Neural progenitor cell (in vitro differentiated cells): Measurements from ENCODE around the gene RNF225. TPM values are rescaled to one million over a fixed set of nuclear protein-coding genes. Genes with fewer than 3 reads are reported as not detected.

Experiments
- DNase-seq: peaks from one replicate; pipeline ENCODE4 v3.0.0-alpha.2; 2016; ENCODE audit warnings: low spot score
- H2AFZ ChIP-seq: fragments of 200-600 bp; sonication (generic); replicated peaks from 2 replicates; pipeline ENCODE4 v1.6.1; 2016; ENCODE audit warnings: antibody characterized with exemption
- H3F3A ChIP-seq: fragments of 200-600 bp; sonication (generic); 2 replicates; pipeline ENCODE4 v1.6.1; 2016; ENCODE audit warnings: antibody characterized with exemption, low read depth
- H3K27ac ChIP-seq: fragments of 200-600 bp; sonication (generic); 2 replicates; pipeline ENCODE4 v1.5.1; 2016; ENCODE audit warnings: mild to moderate bottlenecking
- H3K27me3 ChIP-seq: fragments of 200-600 bp; sonication (generic); 2 replicates; pipeline ENCODE4 v1.6.1; 2016; ENCODE audit warnings: mild to moderate bottlenecking, moderate library complexity
- H3K36me3 ChIP-seq: fragments of 200-600 bp; sonication (generic); 2 replicates; pipeline ENCODE4 v1.5.1; 2016
- H3K4me1 ChIP-seq: fragments of 200-600 bp; sonication (generic); 2 replicates; pipeline ENCODE4 v1.6.1; 2016; ENCODE audit warnings: mixed run types
- H3K4me2 ChIP-seq: fragments of 200-600 bp; sonication (generic); 2 replicates; pipeline ENCODE4 v1.6.1; 2016
- H3K4me3 ChIP-seq: fragments of 200-600 bp; sonication (generic); 2 replicates; pipeline ENCODE4 v1.5.1; 2016
- H3K79me2 ChIP-seq: fragments of 200-600 bp; sonication (generic); 2 replicates; pipeline ENCODE4 v1.6.1; 2016; ENCODE audit warnings: low read depth
- H3K9ac ChIP-seq: fragments of 200-600 bp; sonication (generic); 2 replicates; pipeline ENCODE4 v1.6.1; 2016
- H3K9me3 ChIP-seq: fragments of 200-600 bp; sonication (generic); 2 replicates; pipeline ENCODE4 v1.5.1; 2016; ENCODE audit warnings: low read depth
- H4K20me1 ChIP-seq: fragments of 200-600 bp; sonication (generic); 2 replicates; pipeline ENCODE4 v1.6.1; 2016; ENCODE audit warnings: low read depth
- H3K27ac Mint-ChIP-seq: 3 replicates; pipeline ENCODE4 v1.8.0; 2021; ENCODE audit warnings: mixed read lengths
- H3K27me3 Mint-ChIP-seq: 2 replicates; pipeline ENCODE4 v1.8.0; 2022; ENCODE audit warnings: low read depth, mild to moderate bottlenecking, inconsistent platforms, moderate library complexity, mixed read lengths; ENCODE audit not compliant: insufficient read depth
- H3K36me3 Mint-ChIP-seq: 3 replicates; pipeline ENCODE4 v1.8.0; 2021; ENCODE audit warnings: mixed read lengths
- H3K4me1 Mint-ChIP-seq: 3 replicates; pipeline ENCODE4 v1.8.0; 2021; ENCODE audit warnings: mixed read lengths
- H3K4me3 Mint-ChIP-seq: 3 replicates; pipeline ENCODE4 v1.8.0; 2021; ENCODE audit warnings: mild to moderate bottlenecking, moderate library complexity, mixed read lengths
- H3K9me3 Mint-ChIP-seq: 3 replicates; pipeline ENCODE4 v1.8.0; 2020; ENCODE audit warnings: mixed read lengths
- EZH2 ChIP-seq: fragments of 200-600 bp; sonication (generic); IDR thresholded peaks from 2 replicates; pipeline ENCODE4 v1.6.1; 2017; ENCODE audit warnings: antibody characterized with exemption, mild to moderate bottlenecking, moderate library complexity
- EZH2phosphoT487 ChIP-seq: fragments of 200-600 bp; sonication (generic); IDR thresholded peaks from 2 replicates; pipeline ENCODE4 v1.6.1; 2017; ENCODE audit warnings: antibody characterized with exemption
- total RNA-seq: library from RNA; depleted of rRNA; stranded (reverse); fragments of >200 nt; gene quantifications from 2 replicates; pipeline ENCODE4 v1.2.3, GENCODE V29; 2015; ENCODE audit warnings: low replicate concordance
- TF ChIP-seq, protein P1 (sequence below): fragments of 200-600 bp; sonication (generic); IDR thresholded peaks from 2 replicates; pipeline ENCODE4 v1.5.1; 2017; ENCODE audit warnings: antibody characterized with exemption, mild to moderate bottlenecking

The RNF225 gene
- total RNA-seq, 1 donor from 2014 or later: not detected

DNA sequence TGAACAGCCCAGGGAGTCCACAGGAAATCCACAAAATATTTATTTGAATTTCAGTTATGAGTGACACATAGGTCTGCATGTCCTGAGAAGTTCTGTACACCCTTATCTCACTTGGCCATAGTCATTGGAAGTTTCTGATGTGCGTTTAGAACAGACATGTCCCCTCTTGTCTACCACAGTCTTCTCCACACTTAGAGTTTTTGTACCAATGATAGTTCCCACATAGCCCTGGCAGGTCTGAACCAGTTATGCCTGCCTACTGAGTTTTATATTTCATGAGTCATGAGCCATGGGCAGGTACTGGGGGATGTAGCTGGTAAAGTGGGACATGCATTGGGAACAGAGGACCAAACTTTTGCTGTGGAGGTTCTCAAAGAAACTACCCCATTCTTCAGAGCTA lies 33.2 kb downstream of the RNF225 start:
- Histone ChIP-seq H3K4me2 (no peak overlapping the region), H3K27ac (no peak overlapping the region), H4K20me1 (no peaks in the 10 kb centered on the region), H3K79me2 (no peaks in the 10 kb centered on the region), H2AFZ (no peak overlapping the region), H3K36me3 (no peaks in the 10 kb centered on the region), H3K9ac (no peak overlapping the region), H3F3A (no peaks in the 10 kb centered on the region), H3K27me3 (no peaks in the 10 kb centered on the region), H3K4me1 (no peaks in the 10 kb centered on the region), H3K4me3 (no peak overlapping the region), H3K9me3 (no peaks in the 10 kb centered on the region)
- Mint-ChIP-seq H3K36me3 (peaks cover 61% of the 10 kb centered on the region), H3K9me3 (peaks cover 48% of the 10 kb centered on the region), H3K27ac (no peak overlapping the region), H3K27me3 (peaks cover 2% of the 10 kb centered on the region), H3K4me3 (no peak overlapping the region), H3K4me1 (no peaks in the 10 kb centered on the region)
- TF ChIP-seq EZH2phosphoT487 (no peak), EZH2 (no peak)
- TF ChIP-seq, protein P1, sequence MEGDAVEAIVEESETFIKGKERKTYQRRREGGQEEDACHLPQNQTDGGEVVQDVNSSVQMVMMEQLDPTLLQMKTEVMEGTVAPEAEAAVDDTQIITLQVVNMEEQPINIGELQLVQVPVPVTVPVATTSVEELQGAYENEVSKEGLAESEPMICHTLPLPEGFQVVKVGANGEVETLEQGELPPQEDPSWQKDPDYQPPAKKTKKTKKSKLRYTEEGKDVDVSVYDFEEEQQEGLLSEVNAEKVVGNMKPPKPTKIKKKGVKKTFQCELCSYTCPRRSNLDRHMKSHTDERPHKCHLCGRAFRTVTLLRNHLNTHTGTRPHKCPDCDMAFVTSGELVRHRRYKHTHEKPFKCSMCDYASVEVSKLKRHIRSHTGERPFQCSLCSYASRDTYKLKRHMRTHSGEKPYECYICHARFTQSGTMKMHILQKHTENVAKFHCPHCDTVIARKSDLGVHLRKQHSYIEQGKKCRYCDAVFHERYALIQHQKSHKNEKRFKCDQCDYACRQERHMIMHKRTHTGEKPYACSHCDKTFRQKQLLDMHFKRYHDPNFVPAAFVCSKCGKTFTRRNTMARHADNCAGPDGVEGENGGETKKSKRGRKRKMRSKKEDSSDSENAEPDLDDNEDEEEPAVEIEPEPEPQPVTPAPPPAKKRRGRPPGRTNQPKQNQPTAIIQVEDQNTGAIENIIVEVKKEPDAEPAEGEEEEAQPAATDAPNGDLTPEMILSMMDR: no peak
- no peak for DNase-seq

GRCh38 chr19:58429745-58430144 lies 34.3 kb downstream of the RNF225 start:
- Histone ChIP-seq H3K36me3 (no peaks in the 10 kb centered on the region), H3K4me1 (no peaks in the 10 kb centered on the region), H4K20me1 (no peaks in the 10 kb centered on the region), H3K4me2 (no peak overlapping the region), H3K4me3 (no peak overlapping the region), H3K27ac (no peak overlapping the region), H3K79me2 (no peaks in the 10 kb centered on the region), H3F3A (no peaks in the 10 kb centered on the region), H3K9ac (no peak overlapping the region), H3K27me3 (no peaks in the 10 kb centered on the region), H3K9me3 (no peaks in the 10 kb centered on the region), H2AFZ (no peak overlapping the region)
- Mint-ChIP-seq H3K27ac (no peak overlapping the region), H3K36me3 (peaks cover 68% of the 10 kb centered on the region), H3K4me1 (no peaks in the 10 kb centered on the region), H3K9me3 (peaks cover 56% of the 10 kb centered on the region), H3K27me3 (peaks cover 2% of the 10 kb centered on the region), H3K4me3 (no peak overlapping the region)
- TF ChIP-seq, protein P1: no peak
- TF ChIP-seq EZH2phosphoT487 (no peak), EZH2 (no peak)
- DNase-seq: no peak

DNA sequence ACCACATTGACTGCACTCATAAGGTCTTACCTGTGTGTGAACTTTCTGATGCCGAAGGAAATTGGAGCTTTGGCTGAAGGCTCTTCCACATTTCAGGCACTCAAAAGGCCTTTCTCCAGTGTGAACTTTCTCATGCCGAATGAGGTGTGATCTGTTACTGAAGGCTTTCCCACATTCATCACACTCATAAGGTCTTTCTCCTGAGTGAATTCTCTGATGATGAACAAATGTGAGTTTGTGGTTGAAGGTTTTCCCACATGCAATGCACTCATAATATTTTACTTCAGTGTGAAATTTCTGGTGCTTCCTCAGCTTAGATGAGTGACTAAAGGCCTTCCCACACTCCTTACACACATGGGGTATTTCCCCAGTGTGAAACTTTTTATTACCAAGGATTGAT lies 38.8 kb downstream of the RNF225 start:
- H3K9me3 ChIP-seq: peaks cover 7% of the 10 kb centered on the region
- no peak overlapping the region for H3K4me2 ChIP-seq
- H3K27me3 ChIP-seq: no peaks in the 10 kb centered on the region
- no peak for DNase-seq
- H3K27me3 Mint-ChIP-seq: peaks cover 6% of the 10 kb centered on the region
- no peaks in the 10 kb centered on the region for H3K79me2 ChIP-seq
- TF ChIP-seq, protein P1: no peak
- TF ChIP-seq EZH2phosphoT487 (no peak), EZH2 (no peak)
- H3K4me1 ChIP-seq: no peaks in the 10 kb centered on the region
- no peaks in the 10 kb centered on the region for H4K20me1 ChIP-seq
- no peak overlapping the region for H3K4me3 ChIP-seq
- H3K36me3 Mint-ChIP-seq: peaks cover 79% of the 10 kb centered on the region
- H3K9ac ChIP-seq: no peak overlapping the region
- H3K9me3 Mint-ChIP-seq: peaks cover 83% of the 10 kb centered on the region
- H3K4me3 Mint-ChIP-seq: no peak overlapping the region
- no peak overlapping the region for H3K27ac ChIP-seq
- no peaks in the 10 kb centered on the region for H3K36me3 ChIP-seq
- H2AFZ ChIP-seq: no peak overlapping the region
- no peaks in the 10 kb centered on the region for H3F3A ChIP-seq
- H3K27ac Mint-ChIP-seq: no peak overlapping the region
- H3K4me1 Mint-ChIP-seq: peaks cover 3% of the 10 kb centered on the region
